Fibroblast of peridontal ligament (primary cell): ENCODE measurements around the gene PEMT.

Source experiments
- DNase-seq: peaks from one replicate; pipeline ENCODE4 v3.0.0-alpha.2; 2010; ENCODE audit errors: extremely low read depth

Gene PEMT

GRCh38 chr17:17536702-17537101, 54.8 kb downstream of the PEMT start:
- no peak for DNase-seq

DNA sequence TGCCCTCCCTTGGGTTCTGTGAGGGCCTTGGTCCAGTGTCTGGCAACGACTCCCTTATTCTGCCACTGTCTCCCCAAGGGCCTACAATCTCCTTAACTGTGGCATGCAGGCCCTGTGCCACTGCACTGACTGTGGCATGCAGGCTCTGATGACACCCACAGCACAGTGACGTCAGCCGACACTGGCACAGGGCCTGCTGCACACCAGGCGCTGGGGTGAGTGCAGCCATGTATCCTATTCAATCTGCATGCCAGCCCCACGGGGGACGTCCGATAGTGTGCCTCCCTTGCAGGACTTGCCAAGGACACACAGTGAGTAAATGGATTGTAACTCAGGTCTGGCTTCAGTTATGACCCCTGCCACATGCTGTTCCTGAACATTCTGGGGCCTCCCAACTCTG, 55.6 kb downstream of the PEMT start:
- peak; percentile 36 for DNase-seq

GRCh38 chr17:17533901-17534441, 57.5 kb downstream of the PEMT start:
- DNase-seq: no peak

- DNase-seq: no peak
These were observed 58.5 kb downstream of the PEMT start for GRCh38 chr17:17532991-17533390.

- DNase-seq: no peak
These were observed 60.4 kb downstream of the PEMT start for GRCh38 chr17:17531156-17531555.

GRCh38 chr17:17528696-17529652, 62.5 kb downstream of the PEMT start:
- DNase-seq: no peak

GRCh38 chr17:17527956-17528500, 63.5 kb downstream of the PEMT start:
- no peak for DNase-seq

DNA sequence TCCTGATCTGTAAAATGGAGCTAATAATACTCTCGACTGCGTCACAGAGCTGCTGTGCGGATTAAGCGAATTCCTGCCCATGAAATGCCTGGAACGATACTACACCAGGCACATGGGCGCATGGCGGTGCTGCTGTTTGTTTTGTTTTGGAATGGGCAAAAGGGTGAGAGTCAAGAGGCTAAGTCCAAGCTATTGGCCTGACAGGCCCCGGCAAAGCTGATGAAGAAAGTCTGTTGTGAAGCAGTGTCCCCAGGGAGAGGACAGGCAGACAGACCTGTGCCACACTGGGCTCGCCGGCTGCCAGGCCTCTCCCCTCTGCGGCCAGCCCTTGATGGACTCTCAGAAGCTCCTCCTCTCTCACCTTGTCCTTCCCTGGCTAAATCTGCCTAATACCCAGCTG, 64.0 kb downstream of the PEMT start:
- DNase-seq: no peak

- no peak for DNase-seq
These were observed 65.1 kb downstream of the PEMT start for GRCh38 chr17:17526369-17526768.

DNA sequence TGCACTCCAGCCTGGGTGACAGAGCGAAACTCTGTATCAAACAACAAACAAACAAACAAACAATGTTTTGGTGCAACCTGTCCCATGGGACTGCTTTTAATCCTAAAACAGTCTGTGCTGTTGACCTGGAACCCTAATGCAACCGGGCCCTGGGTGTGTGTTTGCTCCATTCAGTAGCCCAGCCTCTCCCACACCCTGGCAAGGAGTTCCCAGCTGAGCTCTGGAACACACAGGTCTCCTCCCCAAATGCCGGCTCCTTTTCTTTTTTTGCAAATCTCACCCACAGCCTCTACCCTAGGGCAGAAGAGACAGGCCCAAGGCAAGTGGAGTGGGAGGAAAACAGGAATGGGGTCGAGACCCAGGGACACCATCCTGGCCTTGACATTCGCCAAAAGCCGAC, 65.6 kb downstream of the PEMT start:
- DNase-seq: no peak

- DNase-seq: no peak
These were observed 66.2 kb downstream of the PEMT start for GRCh38 chr17:17525311-17525710.

DNA sequence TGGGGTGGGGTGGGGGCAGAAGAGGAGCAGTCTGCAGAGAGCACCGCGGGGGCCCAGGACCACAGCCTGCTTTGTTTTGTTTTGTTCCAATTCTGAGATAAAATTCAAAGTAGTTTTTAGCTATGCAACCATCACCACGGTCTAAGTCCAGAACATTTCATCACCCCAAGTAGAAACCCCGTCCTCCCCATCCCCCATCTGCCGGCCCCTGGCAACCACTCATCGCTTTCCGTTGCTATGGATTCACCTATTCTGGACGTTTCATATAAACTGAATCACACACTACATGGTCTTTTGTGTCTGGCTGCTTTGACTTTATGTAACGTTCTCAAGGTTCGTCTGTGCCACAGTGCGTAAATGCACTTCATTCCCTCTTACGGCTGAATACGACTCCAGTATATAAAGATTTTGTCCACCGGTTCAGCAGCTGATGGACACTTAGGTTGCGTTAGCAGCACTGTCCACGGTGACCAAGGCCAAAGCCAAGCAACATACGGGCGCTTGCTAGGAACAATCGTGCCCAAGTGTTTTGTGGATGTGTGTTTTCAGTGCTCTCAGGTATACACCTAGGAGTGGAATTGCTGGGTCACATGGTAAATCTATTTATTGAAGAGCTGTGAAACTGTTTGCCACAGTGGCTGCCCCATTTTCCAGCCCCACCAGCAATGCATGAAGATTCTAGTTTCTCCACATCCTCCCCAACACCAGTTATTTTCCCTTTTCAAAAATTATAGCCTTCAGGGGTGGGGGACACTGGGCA, 67.6 kb downstream of the PEMT start:
- DNase-seq: no peak

DNA sequence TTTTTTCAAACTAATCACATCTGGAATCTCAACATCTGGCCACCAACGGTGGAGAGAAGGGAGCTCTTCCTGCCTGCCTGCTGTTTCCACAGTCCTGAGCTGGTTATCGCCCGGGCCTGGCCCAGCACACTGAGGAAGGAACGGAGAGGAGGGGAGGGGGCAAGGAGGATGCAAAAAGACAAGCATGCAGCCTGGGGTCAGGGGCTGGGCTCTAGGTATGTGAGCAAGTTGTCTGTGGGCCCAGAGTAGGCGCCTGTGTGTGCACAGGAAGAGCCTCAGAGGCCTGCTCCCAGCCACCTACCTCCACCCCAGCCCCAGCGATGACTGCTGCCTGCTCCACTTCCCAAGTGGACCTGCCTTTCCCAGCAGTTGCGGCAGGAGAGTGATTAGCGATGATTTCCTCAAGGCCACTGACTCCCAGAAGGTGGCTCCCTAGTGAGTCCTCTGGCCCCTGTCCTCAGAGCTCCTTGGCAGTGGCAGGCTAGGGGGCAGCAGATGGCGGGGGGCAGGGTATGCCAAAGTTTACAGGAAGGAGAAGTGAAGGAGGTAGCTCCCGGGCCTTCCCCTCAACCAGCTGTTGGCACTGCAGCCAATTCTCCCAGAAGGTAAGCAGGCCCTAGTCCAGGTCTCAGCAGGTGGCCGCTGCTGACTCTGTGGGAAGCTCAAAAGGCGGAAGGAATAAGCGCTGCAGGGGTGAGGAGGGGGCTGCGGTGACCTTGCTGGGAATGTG, 68.3 kb downstream of the PEMT start:
- DNase-seq: no peak

DNA sequence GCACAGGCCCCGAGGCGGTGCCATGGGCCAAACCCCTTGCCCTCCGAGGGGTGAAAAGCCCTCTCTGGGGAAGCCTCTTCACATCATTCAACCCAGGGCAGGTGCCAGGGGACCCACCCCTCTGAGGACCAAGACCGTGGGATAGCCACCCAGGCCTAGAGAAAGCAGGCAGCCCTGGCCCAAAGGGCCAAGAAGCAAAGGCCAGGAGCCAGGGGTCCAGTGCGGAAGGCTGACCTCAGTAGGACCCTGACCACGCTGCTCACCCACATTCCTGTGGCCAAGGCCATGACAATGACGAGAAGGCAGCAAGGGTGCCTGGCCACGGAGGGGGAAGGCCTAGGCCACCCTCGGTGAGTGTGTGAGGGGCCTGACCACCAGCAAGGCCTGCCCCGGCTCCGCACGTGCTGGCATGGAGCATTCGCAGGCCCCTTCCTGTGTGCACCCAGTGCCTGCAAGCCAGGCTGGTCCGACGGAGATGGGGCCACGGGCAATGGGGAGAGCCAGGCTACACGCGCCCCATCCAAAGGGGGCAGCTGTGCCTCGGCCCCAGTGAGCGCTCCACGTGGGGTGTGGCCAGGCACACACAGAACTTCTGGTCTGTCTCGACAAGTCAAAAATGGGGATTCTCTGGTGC, 70.8 kb downstream of the PEMT start:
- DNase-seq: no peak

DNA sequence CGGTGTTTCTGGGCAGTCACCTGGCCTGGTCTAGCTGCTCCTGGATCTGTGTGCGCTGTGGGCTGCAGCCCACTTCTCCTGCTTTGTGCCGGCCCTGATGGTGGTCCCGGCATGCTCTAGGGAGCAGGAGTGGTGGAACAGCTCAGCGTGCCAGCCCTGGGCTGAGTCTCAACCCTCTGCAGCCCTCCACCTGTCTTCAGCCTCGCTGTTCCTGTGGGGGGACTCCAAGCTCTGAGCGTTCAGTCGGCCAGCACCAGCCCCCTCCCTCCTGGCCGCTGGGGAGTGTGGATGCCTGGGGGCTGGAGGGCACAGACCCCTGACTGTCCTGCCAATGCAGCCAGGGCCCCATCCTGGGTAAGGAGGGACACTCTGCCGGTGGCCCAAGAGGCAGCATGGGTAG, 71.6 kb downstream of the PEMT start:
- DNase-seq: no peak

GRCh38 chr17:17518951-17519350, 72.6 kb downstream of the PEMT start:
- DNase-seq: no peak

DNA sequence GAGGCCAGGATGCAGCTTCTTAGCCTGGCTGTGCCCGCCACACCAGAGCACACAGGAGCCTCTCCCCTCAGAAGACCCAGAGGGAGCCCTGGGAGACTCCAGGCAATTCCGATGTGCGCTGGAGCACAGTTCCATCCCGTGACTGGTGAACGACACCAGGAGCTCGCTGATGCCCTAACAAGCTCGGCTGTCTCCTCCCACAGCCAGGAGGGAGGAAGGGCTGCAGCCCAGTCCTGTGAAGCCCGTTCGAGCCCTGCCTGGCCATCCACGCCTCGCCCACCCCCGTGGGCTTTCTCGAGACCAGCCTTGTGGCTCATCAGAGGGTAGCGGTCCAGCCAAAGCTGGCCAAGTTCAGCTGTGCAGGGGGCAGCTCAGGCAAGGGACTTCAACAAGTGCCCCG, 73.5 kb downstream of the PEMT start:
- no peak for DNase-seq

- no peak for DNase-seq
These were observed 74.4 kb downstream of the PEMT start for GRCh38 chr17:17516941-17517720.

- DNase-seq: peak; percentile 79
These were observed 75.3 kb downstream of the PEMT start for GRCh38 chr17:17515934-17516930.
